GM19468 (cell line): ENCODE measurements around the gene NDST4.

Experiments
- ATAC-seq: cut with Tn5 transposase; IDR thresholded peaks from one replicate; pipeline ENCODE4 v1.9.1; 2021; ENCODE audit warnings: mild to moderate bottlenecking, moderate library complexity, moderate number of reproducible peaks; ENCODE audit not compliant: unreplicated experiment; ENCODE audit errors: extremely low read depth

Gene NDST4

GRCh38 chr4:114811564-114812301 lies 301.7 kb downstream of the NDST4 start:
- no peak for ATAC-seq

GRCh38 chr4:114807759-114808404 lies 305.5 kb downstream of the NDST4 start:
- ATAC-seq: peak; percentile 89

GRCh38 chr4:114807357-114807756 lies 306.1 kb downstream of the NDST4 start:
- no peak for ATAC-seq

GRCh38 chr4:114791976-114792375 lies 321.4 kb downstream of the NDST4 start:
- no peak for ATAC-seq

- ATAC-seq: no peak
These were observed 327.9 kb downstream of the NDST4 start for GRCh38 chr4:114785570-114785969.

- ATAC-seq: no peak
These were observed 330.2 kb downstream of the NDST4 start for GRCh38 chr4:114783215-114783595.

GRCh38 chr4:114782415-114783214 lies 330.8 kb downstream of the NDST4 start:
- no peak for ATAC-seq

GRCh38 chr4:114780205-114780604 lies 333.2 kb downstream of the NDST4 start:
- no peak for ATAC-seq
